GM21576 (cell line): ENCODE results near the gene PANK1.

Experiments used
- ATAC-seq: cut with Tn5 transposase; IDR thresholded peaks from one replicate; pipeline ENCODE4 v1.9.1; 2021; ENCODE audit warnings: mild to moderate bottlenecking, moderate library complexity; ENCODE audit not compliant: unreplicated experiment

Gene PANK1

GRCh38 chr10:89540420-89540949, 104.6 kb downstream of the PANK1 start:
- ATAC-seq: no peak

GRCh38 chr10:89537364-89537763, 107.7 kb downstream of the PANK1 start:
- ATAC-seq: no peak

- no peak for ATAC-seq
Measured at GRCh38 chr10:89536013-89536354, 109.1 kb downstream of the PANK1 start.

GRCh38 chr10:89535171-89536012, 109.7 kb downstream of the PANK1 start, which contains the start of gene SLC16A12:
Gene SLC16A12, minus strand, starts transcription at chr10:89535594. Its CDS starts 73,016 bp downstream, at chr10:89462578.
- ATAC-seq: no peak

- ATAC-seq: no peak
Measured at GRCh38 chr10:89534826-89535166, 110.2 kb downstream of the PANK1 start.
